ENCODE measurements around the gene CACNA1C. TPM values are rescaled to one million over a fixed set of nuclear protein-coding genes. Genes with fewer than 3 reads are reported as not detected.
A peak's percentile ranks its signal among the peaks of the same experiment; 100 is the strongest.

Gene CACNA1C
- total RNA-seq, 1 donor from 2014 or later = 102 TPM

DNA sequence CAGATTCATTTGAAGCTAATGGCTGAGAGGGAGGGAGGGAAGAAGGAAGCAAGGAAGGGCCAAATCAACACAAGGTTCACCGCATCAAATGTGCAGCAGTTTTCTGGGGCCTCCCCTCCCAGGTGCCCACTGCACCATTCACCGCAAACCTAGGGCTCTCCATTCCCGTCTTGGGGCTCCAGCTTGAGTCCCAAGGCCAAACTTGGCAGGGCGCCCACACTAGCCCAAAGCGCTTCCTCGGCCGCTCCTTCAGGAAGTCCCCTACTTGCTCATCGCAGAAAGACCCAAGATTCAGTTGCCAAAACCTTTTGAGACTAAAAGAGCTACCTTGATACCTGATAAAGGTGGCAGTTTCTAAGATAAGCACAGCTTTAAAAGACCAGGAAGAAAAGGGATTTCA, 601.5 kb downstream of the CACNA1C start:
- Histone ChIP-seq H3K4me1 (no peaks in the 10 kb centered on the region), H3K27me3 (no peaks in the 10 kb centered on the region), H3K27ac (no peak overlapping the region), H3K4me3 (no peak overlapping the region), H3K36me3 (peaks cover 70 to 77% of the 10 kb centered on the region in 2 donors), H3K9me3 (no peaks in the 10 kb centered on the region)
- DNase-seq (ENCODE audit: low spot score in 2 of 2) = peak in 1 of 2 donors; percentile 63
- TF ChIP-seq, protein P1, sequence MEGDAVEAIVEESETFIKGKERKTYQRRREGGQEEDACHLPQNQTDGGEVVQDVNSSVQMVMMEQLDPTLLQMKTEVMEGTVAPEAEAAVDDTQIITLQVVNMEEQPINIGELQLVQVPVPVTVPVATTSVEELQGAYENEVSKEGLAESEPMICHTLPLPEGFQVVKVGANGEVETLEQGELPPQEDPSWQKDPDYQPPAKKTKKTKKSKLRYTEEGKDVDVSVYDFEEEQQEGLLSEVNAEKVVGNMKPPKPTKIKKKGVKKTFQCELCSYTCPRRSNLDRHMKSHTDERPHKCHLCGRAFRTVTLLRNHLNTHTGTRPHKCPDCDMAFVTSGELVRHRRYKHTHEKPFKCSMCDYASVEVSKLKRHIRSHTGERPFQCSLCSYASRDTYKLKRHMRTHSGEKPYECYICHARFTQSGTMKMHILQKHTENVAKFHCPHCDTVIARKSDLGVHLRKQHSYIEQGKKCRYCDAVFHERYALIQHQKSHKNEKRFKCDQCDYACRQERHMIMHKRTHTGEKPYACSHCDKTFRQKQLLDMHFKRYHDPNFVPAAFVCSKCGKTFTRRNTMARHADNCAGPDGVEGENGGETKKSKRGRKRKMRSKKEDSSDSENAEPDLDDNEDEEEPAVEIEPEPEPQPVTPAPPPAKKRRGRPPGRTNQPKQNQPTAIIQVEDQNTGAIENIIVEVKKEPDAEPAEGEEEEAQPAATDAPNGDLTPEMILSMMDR (IDR thresholded peaks at IDR 0.05) = no peak
- intact Hi-C loops (cut with DNase I) = no loop called here

DNA sequence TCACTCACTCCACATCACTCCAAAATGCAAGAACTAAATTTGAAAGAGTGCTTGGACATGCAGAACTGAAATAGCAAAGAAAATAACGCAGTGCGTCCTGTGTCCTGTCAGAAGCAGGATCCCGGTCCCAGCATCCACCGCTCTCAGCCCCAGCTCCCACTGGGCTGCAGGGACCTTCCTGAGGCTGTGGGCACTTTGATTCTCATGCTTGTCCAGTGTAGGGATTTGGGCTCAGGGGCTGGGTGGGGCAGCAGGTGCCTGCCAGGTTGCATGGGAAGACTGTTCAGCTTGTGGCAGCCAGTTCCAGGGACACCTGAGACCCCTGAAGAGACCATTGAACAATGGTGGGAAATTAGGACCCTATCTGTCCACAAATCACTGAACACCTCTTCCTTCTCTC, 602.0 kb downstream of the CACNA1C start:
- intact Hi-C loops (cut with DNase I) = no loop called here
- Histone ChIP-seq H3K9me3 (no peaks in the 10 kb centered on the region), H3K27ac (no peak overlapping the region), H3K4me1 (no peaks in the 10 kb centered on the region), H3K36me3 (peaks cover 74 to 81% of the 10 kb centered on the region in 2 donors), H3K4me3 (no peak overlapping the region), H3K27me3 (no peaks in the 10 kb centered on the region)
- TF ChIP-seq, protein P1 (IDR thresholded peaks at IDR 0.05) = no peak
- DNase-seq (ENCODE audit: low spot score in 2 of 2) = peak in 1 of 2 donors; percentile 39

DNA sequence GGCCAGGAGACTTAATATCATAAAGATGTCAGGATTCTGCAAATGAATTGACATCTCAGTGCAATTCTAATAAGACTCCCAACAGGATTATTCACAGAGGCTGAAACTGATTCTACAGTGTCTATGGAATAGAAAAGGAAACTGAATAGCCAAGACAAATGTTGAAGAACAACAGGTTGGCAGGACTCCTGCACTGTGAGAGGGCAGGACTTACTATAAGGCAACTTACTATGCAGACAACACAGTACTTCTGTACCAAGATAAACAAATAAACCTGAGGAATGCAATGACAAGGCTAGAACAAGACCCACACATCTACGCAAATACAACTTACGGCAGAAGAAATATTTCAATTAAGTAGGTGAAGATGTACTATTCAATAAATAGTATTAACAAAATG, 609.7 kb downstream of the CACNA1C start:
- H3K4me1 ChIP-seq = no peaks in the 10 kb centered on the region
- TF ChIP-seq, protein P1 (IDR thresholded peaks at IDR 0.05) = no peak
- DNase-seq (ENCODE audit: low spot score in 2 of 2) = no peak
- H3K4me3 ChIP-seq = no peak overlapping the region
- H3K9me3 ChIP-seq = no peaks in the 10 kb centered on the region
- intact Hi-C loops (cut with DNase I) = no loop called here
- H3K27ac ChIP-seq = no peak overlapping the region
- H3K36me3 ChIP-seq = peaks cover 56 to 76% of the 10 kb centered on the region in 2 donors
- no peaks in the 10 kb centered on the region for H3K27me3 ChIP-seq

DNA sequence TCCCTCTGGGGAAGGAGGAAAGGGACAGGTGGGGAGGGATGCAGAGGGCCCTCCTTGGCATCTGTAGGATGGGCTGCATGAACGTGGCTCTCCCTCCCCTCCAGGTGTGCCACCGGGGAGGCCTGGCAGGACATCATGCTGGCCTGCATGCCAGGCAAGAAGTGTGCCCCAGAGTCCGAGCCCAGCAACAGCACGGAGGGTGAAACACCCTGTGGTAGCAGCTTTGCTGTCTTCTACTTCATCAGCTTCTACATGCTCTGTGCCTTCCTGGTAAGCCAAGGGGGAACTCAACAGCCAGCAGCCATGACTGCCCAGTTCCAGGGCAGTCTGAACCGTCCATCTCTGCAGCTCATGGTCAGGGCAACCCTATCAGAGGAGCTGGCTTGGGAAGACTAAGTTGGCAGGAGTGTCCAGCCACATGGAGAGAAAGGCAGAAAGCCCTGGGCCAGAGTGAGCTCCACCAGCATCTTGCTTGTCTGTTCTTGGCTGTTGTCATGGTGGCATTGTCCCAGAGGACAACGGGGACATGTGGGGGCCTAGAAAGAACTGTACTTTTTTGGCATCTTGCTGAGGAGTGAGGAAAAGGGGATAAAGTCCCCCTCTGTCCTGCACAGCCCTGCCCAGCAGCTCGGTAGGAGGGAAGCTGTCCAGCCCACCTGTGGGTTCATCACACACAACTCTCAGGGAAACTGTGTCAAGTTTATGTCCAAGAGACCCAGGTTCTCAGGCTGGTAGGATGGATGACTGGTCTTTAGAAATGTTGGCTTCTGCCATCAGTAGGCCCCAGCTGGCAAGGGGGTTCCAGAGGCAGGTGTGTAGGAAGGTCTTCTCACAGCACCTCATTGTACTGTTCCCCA, 612.2 kb downstream of the CACNA1C start:
- intact Hi-C loops (cut with DNase I) = no loop called here
- peak in 1 of 2 donors; percentile 34 for DNase-seq (ENCODE audit: low spot score in 2 of 2)
- Histone ChIP-seq H3K27me3 (no peaks in the 10 kb centered on the region), H3K4me3 (no peak overlapping the region), H3K4me1 (no peaks in the 10 kb centered on the region), H3K36me3 (peaks cover 51 to 79% of the 10 kb centered on the region in 2 donors), H3K27ac (no peak overlapping the region), H3K9me3 (no peaks in the 10 kb centered on the region)
- TF ChIP-seq, protein P1 (IDR thresholded peaks at IDR 0.05) = no peak

DNA sequence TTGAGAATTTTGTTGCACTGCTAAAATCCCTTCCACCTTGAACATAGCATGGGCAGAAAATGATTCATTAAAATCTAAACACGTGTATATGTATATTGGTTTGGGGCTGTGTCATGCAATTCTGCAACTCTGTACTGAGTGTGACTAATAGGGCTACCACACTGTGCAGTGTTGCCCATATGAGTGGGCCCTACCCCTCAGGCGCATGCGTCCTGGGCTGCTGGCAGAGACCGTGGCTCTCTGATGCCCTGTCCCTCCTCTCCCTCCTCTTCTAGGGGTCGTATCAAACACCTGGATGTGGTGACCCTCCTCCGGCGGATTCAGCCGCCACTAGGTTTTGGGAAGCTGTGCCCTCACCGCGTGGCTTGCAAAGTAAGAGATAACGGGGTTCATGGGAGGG, 613.6 kb downstream of the CACNA1C start:
- Histone ChIP-seq H3K27ac (no peak overlapping the region), H3K4me3 (no peak overlapping the region), H3K36me3 (peaks cover 45 to 75% of the 10 kb centered on the region in 2 donors), H3K9me3 (no peaks in the 10 kb centered on the region), H3K4me1 (no peaks in the 10 kb centered on the region), H3K27me3 (no peaks in the 10 kb centered on the region)
- TF ChIP-seq, protein P1 (IDR thresholded peaks at IDR 0.05) = no peak
- intact Hi-C loops (cut with DNase I) = no loop called here
- no peak for DNase-seq (ENCODE audit: low spot score in 2 of 2)
